DND-41 (cell line): ENCODE measurements around the gene ATAD3C.

Experiments
- ATAC-seq: fragments of 200-7000 bp; cut with Tn5 transposase; 3 replicates; pipeline ENCODE4 v1.9.1; 2021; ENCODE audit warnings: low read depth; ENCODE audit not compliant: insufficient read depth
- DNase-seq: peaks from one replicate; pipeline ENCODE4 v3.0.0-alpha.2; 2020
- H2AFZ ChIP-seq: 2 replicates; pipeline ENCODE4 v1.6.0; 2012; ENCODE audit warnings: low read depth, low read length
- H3K27ac ChIP-seq: 2 replicates; pipeline ENCODE4 v1.5.1; 2012; ENCODE audit warnings: low read length, inconsistent platforms
- H3K27me3 ChIP-seq: fragments of 200-600 bp; sonication (generic); 2 replicates; pipeline ENCODE4 v1.6.0; 2012; ENCODE audit warnings: low read length, mild to moderate bottlenecking, inconsistent platforms; ENCODE audit not compliant: insufficient read depth, poor library complexity
- H3K36me3 ChIP-seq: 2 replicates; pipeline ENCODE4 v1.5.1; 2012; ENCODE audit warnings: low read length, inconsistent platforms; ENCODE audit not compliant: insufficient read depth
- H3K4me1 ChIP-seq: 2 replicates; pipeline ENCODE4 v1.5.1; 2012; ENCODE audit warnings: mild to moderate bottlenecking, low read length; ENCODE audit not compliant: insufficient read depth
- H3K4me2 ChIP-seq: 2 replicates; pipeline ENCODE4 v1.6.0; 2012; ENCODE audit warnings: mild to moderate bottlenecking, moderate library complexity, low read length, inconsistent platforms; ENCODE audit not compliant: insufficient read depth
- H3K4me3 ChIP-seq, 2 experiments: fragments of 200-600 bp in 1 of 2; shearing (Covaris generic) in 1 of 2; 2 replicates each; pipeline ENCODE4 v1.5.1; 2012 to 2016; ENCODE audit warnings: inconsistent platforms in 2 of 2, low read length in 2 of 2, mild to moderate bottlenecking in 2 of 2, low read depth in 1 of 2, moderate library complexity in 1 of 2
- H3K79me2 ChIP-seq: 2 replicates; pipeline ENCODE4 v1.6.0; 2012; ENCODE audit warnings: low read length, inconsistent platforms; ENCODE audit not compliant: insufficient read depth
- H3K9ac ChIP-seq: 2 replicates; pipeline ENCODE4 v1.6.0; 2012; ENCODE audit warnings: low read depth, mild to moderate bottlenecking, inconsistent platforms, low read length, moderate library complexity
- H3K9me3 ChIP-seq: 2 replicates; pipeline ENCODE4 v1.5.1; 2012; ENCODE audit warnings: low read length, moderate library complexity, mild to moderate bottlenecking, inconsistent platforms; ENCODE audit not compliant: insufficient read depth, severe bottlenecking
- H4K20me1 ChIP-seq: 2 replicates; pipeline ENCODE4 v1.6.0; 2012; ENCODE audit warnings: low read length; ENCODE audit not compliant: insufficient read depth
- EZH2 ChIP-seq: IDR thresholded peaks from 3 replicates; pipeline ENCODE4 v1.6.1; 2012; ENCODE audit warnings: borderline replicate concordance, low read depth, mild to moderate bottlenecking, moderate library complexity, low read length, inconsistent platforms; ENCODE audit not compliant: severe bottlenecking
- TF ChIP-seq, protein P1 (sequence below): IDR thresholded peaks from 2 replicates; pipeline ENCODE4 v1.5.1; 2012; ENCODE audit warnings: borderline replicate concordance, low read length, moderate library complexity, mild to moderate bottlenecking; ENCODE audit not compliant: poor library complexity, severe bottlenecking; ENCODE audit errors: extremely low read depth

ATAD3C gene, protein sequence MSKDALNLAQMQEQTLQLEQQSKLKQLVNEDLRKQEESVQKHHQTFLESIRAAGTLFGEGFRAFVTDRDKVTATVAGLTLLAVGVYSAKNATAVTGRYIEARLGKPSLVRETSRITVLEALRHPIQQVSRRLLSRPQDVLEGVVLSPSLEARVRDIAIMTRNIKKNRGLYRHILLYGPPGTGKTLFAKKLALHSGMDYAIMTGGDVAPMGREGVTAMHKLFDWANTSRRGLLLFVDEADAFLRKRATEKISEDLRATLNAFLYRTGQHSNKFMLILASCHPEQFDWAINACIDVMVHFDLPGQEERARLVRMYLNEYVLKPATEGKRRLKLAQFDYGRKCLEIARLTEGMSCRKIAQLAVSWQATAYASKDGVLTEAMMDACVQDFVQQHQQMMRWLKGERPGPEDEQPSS

DNA sequence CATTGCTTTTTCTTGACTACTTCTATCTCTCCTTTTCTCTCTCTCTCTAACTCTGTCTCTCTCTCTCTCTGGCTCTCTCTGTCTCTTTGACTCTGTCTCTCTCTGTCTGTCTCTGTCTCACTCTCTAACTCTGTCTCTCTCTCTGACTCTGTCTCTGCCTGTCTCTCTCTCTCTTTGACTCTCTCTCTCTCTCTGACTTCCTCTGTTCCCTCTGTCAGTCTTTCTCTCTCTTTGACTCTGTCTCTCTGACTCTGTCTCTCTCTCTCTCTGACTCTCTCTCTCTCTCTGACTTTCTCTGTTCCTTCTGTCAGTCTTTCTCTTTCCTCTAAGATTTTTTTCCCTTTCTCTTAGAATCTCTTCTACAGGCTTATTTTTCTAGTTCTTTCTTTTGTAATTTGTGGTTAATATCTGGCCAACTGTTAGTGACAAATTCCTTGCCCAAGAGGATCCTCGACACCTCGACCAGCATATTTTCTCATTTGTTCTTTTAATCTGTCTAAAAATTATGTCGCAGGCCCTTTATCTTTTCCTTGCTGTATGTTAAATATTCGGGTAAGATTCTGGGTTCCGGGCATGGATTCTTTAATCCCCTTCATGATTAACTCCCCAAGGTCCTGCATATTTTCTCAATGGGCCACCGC lies at the start of gene ATAD3C:
TSS of gene ATAD3C (plus strand) at position 591 of the 641 bp plus-strand sequence. CDS start 995 bp downstream, outside the sequence.
- H2AFZ ChIP-seq: no peak within 1 kb of the TSS
- no peak for ATAC-seq

DNA sequence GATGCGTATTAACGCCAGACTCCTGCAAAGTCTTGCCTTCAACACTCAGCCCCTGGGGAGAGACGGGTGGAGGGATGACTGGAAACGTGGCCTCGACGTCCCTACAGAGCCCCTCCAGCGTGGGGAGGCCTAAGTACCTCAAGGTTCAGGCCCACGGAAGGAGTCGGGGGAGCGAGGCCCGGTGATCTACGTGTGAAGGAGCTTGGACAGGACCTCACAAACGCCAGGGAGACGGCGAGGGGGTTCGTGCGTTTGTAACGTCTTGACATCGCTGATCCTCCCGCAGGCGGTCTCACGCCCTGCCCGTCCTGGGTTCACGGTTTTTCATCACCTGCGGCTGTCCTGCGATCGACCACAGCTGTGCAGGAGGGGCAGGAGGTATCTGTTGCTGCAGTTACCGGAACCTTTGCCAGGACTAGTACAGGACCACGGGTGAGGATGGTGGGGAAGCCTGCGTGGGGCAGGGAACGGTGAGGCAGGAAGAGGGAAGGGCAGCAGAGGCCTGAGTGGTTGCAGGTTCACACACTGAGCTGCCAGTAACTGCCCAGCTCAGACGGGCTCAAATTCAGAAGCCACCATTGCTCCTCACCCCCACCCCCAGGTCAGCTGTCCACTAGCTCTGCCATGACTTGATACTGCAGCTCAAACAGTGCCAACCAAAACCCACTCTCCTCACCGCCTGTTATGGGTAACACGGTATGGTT lies 49.5 kb upstream of the ATAD3C start:
- H3K27me3 ChIP-seq: no peaks in the 10 kb centered on the region
- peak; percentile 39 for DNase-seq
- no peaks in the 10 kb centered on the region for H3K9me3 ChIP-seq
- peaks cover 56% of the 10 kb centered on the region for H3K4me1 ChIP-seq
- peak overlapping the region; percentile 98 for H3K4me2 ChIP-seq
- peaks cover 82% of the 10 kb centered on the region for H3K79me2 ChIP-seq
- peak overlapping the region; percentile 87 to 94 for H3K4me3 ChIP-seq
- 0 out of 3 replicates have a peak, but pooled peaks have one; percentile 0 for ATAC-seq
- peak overlapping the region; percentile 71 for H3K9ac ChIP-seq
- peaks cover 75% of the 10 kb centered on the region for H3K36me3 ChIP-seq
- TF ChIP-seq, protein P1, sequence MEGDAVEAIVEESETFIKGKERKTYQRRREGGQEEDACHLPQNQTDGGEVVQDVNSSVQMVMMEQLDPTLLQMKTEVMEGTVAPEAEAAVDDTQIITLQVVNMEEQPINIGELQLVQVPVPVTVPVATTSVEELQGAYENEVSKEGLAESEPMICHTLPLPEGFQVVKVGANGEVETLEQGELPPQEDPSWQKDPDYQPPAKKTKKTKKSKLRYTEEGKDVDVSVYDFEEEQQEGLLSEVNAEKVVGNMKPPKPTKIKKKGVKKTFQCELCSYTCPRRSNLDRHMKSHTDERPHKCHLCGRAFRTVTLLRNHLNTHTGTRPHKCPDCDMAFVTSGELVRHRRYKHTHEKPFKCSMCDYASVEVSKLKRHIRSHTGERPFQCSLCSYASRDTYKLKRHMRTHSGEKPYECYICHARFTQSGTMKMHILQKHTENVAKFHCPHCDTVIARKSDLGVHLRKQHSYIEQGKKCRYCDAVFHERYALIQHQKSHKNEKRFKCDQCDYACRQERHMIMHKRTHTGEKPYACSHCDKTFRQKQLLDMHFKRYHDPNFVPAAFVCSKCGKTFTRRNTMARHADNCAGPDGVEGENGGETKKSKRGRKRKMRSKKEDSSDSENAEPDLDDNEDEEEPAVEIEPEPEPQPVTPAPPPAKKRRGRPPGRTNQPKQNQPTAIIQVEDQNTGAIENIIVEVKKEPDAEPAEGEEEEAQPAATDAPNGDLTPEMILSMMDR: no peak
- no peak for TF ChIP-seq EZH2
- H3K27ac ChIP-seq: peak overlapping the region; percentile 87
- peaks cover 31% of the 10 kb centered on the region for H4K20me1 ChIP-seq
- H2AFZ ChIP-seq: peak overlapping the region; percentile 69

More for the DNA sequence above, at the start of gene ATAD3C:
- Histone ChIP-seq H3K27me3 (no peaks in the 10 kb centered on the region), H3K9me3 (no peaks in the 10 kb centered on the region), H3K9ac (no peak within 1 kb of the TSS), H3K79me2 (no peaks in the 10 kb centered on the region), H3K27ac (no peak within 1 kb of the TSS), H3K4me1 (no peaks in the 10 kb centered on the region), H3K4me2 (no peak within 1 kb of the TSS), H4K20me1 (no peaks in the 10 kb centered on the region), H3K4me3 (no peak within 1 kb of the TSS), H3K36me3 (no peaks in the 10 kb centered on the region)
- TF ChIP-seq EZH2: no peak
- DNase-seq: no peak

DNA sequence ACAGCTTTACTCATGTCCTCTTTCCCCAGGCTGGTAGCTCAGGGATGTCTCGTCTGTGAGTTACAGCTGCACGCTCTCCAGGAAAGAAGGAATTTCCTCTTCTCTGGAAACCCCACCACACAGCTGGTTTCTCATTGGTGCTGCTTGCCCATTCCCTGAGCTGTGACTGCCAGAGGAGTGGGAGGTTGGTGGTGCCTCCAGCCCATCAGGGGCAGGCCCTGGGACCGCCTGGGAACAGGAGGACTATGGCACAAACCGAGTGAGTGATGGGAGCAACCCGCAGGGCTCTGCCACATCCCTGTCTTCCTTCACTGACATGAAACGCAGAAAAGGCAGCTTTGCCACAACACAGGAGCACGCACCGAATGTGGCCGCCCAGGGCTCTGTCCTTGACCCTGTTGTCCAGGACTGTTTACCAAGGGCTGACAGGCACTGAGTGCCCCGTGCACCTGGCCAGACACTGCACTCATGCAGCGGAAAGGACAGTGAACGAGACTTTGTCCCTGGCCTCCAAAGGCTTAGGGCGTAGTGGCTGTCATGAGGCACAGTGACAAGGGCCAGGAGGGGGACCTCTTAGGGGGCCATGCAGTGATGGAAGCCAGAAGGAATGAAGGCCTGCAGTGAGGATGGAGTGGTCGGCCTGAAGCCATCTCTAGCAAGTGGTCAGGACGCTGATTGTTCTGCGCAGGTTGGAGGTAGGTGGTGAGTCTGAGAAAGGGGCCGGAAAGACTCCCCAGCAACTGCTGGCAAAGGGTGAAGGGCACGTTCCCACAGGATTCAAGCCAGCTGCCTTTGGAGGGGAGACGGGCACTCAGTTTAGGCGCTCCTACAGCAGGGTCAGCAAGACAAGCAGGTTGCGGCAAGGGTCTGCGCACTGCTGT lies 48.7 kb upstream of the ATAD3C start:
- Histone ChIP-seq H2AFZ (no peak overlapping the region), H3K27me3 (no peaks in the 10 kb centered on the region), H3K79me2 (peaks cover 82% of the 10 kb centered on the region), H4K20me1 (peaks cover 35% of the 10 kb centered on the region), H3K9ac (peak overlapping the region; percentile 71), H3K9me3 (no peaks in the 10 kb centered on the region), H3K27ac (peak overlapping the region; percentile 87), H3K4me1 (peaks cover 59% of the 10 kb centered on the region), H3K4me3 (peak overlapping the region; percentile 87 to 94; a peak in 3 of 4 replicates), H3K4me2 (peak overlapping the region; percentile 98), H3K36me3 (peaks cover 75% of the 10 kb centered on the region)
- TF ChIP-seq EZH2: no peak
- TF ChIP-seq, protein P1: no peak
- DNase-seq (no peak), ATAC-seq (no peak)
